GM21526 (cell line): ENCODE measurements around the gene CD151.

Experiments used
- ATAC-seq: cut with Tn5 transposase; IDR thresholded peaks from one replicate; pipeline ENCODE4 v1.9.1; 2021; ENCODE audit warnings: moderate library complexity; ENCODE audit not compliant: unreplicated experiment, low FRiP score

The CD151 gene

GRCh38 chr11:832529-833113 lies at the start of gene CD151:
Gene CD151 (plus strand): TSS chr11:832952. CDS start chr11:836070, 3,118 bp downstream.
- ATAC-seq, result no peak

- ATAC-seq, result no peak
Observed at GRCh38 chr11:783581-784015, 49.2 kb upstream of the CD151 start.

- no peak for ATAC-seq
Observed at GRCh38 chr11:786235-787083, 46.3 kb upstream of the CD151 start.

- ATAC-seq, result no peak
Observed at GRCh38 chr11:787084-787675, 45.6 kb upstream of the CD151 start.

- no peak for ATAC-seq
Observed at GRCh38 chr11:788009-788640, 44.6 kb upstream of the CD151 start.

GRCh38 chr11:788953-789940 lies 43.5 kb upstream of the CD151 start:
- no peak for ATAC-seq

GRCh38 chr11:789943-790342 lies 42.8 kb upstream of the CD151 start, which contains the start of gene CEND1:
Gene CEND1 (minus strand): TSS chr11:790090. CDS start chr11:788576, 1,514 bp downstream.
- no peak for ATAC-seq

GRCh38 chr11:790721-791564 lies 41.8 kb upstream of the CD151 start:
- no peak for ATAC-seq

GRCh38 chr11:791658-792534 lies 40.9 kb upstream of the CD151 start:
- no peak for ATAC-seq

GRCh38 chr11:792535-792821 lies 40.3 kb upstream of the CD151 start:
- no peak for ATAC-seq

- ATAC-seq, result no peak
Observed at GRCh38 chr11:792873-793272, 39.9 kb upstream of the CD151 start.

GRCh38 chr11:793556-793955 lies 39.2 kb upstream of the CD151 start:
- ATAC-seq, result no peak

- ATAC-seq, result no peak
Observed at GRCh38 chr11:794013-794765, 38.6 kb upstream of the CD151 start.

GRCh38 chr11:794766-795633 lies 37.8 kb upstream of the CD151 start:
- ATAC-seq, result no peak

GRCh38 chr11:795634-796564 lies 36.9 kb upstream of the CD151 start:
- no peak for ATAC-seq
